SK-N-SH (cell line): Measurements from ENCODE around the gene SDE2.

ENCODE experiments used
- CTCF ChIP-seq: fragments of 200-600 bp; sonication (generic); IDR thresholded peaks from 2 replicates; pipeline ENCODE4 v1.6.1; 2017; ENCODE audit warnings: antibody characterized with exemption, mild to moderate bottlenecking, moderate library complexity
- GABPA ChIP-seq: IDR thresholded peaks from 2 replicates; pipeline ENCODE4 v1.4.0; 2012; ENCODE audit warnings: low read depth, mild to moderate bottlenecking
- MXI1 ChIP-seq: IDR thresholded peaks from 2 replicates; pipeline ENCODE4 v1.6.1; 2012; ENCODE audit warnings: mild to moderate bottlenecking, low read depth, low read length, improper control_type of control experiment
- RAD21 ChIP-seq: IDR thresholded peaks from 2 replicates; pipeline ENCODE4 v1.6.1; 2012; ENCODE audit warnings: mild to moderate bottlenecking, low read length
- REST ChIP-seq: IDR thresholded peaks from 2 replicates; pipeline ENCODE4 v1.6.1; 2012; ENCODE audit warnings: mild to moderate bottlenecking, low read depth, low read length, moderate library complexity

DNA sequence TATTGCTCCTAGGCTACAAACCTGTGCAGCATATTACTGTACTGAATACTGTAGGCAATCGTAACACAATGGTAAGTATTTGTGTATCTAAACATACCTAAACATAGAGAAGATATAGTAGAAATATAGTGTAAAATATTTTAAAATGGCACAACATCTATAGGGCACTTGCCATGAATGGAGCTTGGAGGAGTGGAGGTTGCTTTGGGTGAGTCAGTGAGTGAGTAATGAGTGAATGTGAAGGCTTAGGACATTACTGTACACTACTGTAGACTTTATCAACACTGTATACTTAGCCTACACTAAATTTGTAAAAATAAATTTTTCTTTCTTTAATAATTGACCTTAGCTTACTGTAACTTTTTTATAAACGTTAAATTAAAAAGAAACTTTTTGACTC lies 66.1 kb downstream of the SDE2 start:
- TF ChIP-seq MXI1 (no peak), CTCF (no peak), GABPA (no peak), REST (no peak), RAD21 (no peak)
